Measurements from ENCODE around the gene GTF2H4.
"Not testable (repeated sequence)": the region's sequence is repeated elsewhere in the genome, so short reads cannot be mapped to it uniquely, and the experiment has no call there.

Gene GTF2H4

DNA sequence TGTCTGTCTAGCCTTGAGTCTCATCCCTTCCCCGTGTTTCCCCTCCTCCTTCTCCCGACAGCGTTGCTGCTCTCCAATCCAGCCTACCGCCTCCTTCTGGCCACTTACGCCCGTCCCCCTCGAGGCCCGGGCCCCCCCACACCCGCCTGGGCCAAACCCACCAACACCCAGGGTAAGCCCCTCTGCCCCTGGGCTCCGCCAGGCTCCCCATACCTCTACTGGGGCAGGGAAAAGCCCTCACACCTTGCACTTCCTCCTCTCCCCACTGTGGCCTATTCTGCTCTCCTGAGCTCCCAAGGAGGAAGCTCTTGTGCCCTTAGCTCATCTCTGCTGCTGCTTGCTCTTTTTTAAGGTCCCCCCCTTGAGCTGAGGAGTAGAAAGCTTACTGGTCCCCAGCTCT, 12.7 kb upstream of the GTF2H4 start:
- no peak for DNase-seq

- DNase-seq = no peak
Observed at GRCh38 chr6:30896541-30896940, 11.5 kb upstream of the GTF2H4 start.

DNA sequence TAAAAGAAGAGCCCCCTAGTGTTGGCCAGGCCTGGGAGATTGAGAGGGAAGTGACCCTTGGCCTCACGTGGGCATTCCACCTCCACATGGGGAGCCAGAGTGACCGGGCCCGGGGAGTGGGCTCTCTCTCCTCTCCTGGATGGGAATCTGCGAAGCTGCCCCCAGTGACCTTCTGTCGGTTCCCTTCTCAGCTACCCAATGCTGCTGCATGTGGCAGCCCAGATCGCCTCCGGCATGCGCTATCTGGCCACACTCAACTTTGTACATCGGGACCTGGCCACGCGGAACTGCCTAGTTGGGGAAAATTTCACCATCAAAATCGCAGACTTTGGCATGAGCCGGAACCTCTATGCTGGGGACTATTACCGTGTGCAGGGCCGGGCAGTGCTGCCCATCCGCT, 10.1 kb upstream of the GTF2H4 start:
- DNase-seq = no peak

GRCh38 chr6:30898750-30899360, 9.2 kb upstream of the GTF2H4 start:
- DNase-seq = no peak

GRCh38 chr6:30900863-30901417, 7.1 kb upstream of the GTF2H4 start:
- no peak for DNase-seq

- no peak for DNase-seq
Observed at GRCh38 chr6:30901436-30901835, 6.6 kb upstream of the GTF2H4 start.

DNA sequence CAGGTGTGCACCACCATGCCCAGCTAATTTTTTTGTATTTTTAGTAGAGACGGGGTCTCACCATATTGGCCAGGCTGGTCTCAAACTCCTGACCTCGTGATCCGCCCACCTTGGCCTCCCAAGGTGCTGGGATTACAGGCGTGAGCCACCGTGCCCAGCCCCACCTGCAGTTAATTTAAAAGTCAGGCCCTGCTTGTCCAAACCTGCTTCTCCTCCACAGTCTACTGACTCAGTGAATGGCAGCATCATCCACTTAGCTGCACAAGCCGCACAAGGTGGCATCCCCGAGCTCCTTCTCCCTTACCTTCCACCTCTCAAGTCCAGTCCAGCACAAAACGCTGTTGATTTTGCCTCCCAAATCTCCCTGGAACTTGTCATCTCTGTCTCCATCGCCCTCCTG, 5.8 kb upstream of the GTF2H4 start:
- not testable (repeated sequence) for DNase-seq

GRCh38 chr6:30902709-30903108, 5.3 kb upstream of the GTF2H4 start:
- DNase-seq = no peak

GRCh38 chr6:30903236-30903635, 4.8 kb upstream of the GTF2H4 start:
- no peak for DNase-seq

DNA sequence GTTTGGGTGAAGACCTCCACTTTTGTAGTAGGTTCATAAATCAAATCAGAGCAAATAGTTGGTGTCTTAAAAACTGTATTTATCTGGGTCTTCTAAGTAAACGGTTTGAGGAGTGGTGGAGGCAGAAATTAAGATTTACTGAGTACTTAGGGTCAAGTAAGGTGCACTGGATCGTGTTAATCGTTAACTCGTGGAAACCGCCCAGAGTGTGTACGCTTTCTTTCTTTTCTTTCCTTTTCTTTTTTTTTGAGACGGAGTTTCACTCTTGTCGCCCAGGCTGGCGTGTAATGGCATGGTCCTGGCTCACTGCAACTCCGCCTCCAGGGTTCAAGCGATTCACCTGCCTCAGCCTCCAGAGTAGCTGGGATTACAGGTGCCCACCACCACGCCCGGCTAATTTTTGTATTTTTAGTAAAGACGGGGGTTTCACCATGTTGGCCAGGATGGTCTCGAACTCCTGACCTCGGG, 683 bp upstream of the GTF2H4 start:
- not testable (repeated sequence) for DNase-seq

DNA sequence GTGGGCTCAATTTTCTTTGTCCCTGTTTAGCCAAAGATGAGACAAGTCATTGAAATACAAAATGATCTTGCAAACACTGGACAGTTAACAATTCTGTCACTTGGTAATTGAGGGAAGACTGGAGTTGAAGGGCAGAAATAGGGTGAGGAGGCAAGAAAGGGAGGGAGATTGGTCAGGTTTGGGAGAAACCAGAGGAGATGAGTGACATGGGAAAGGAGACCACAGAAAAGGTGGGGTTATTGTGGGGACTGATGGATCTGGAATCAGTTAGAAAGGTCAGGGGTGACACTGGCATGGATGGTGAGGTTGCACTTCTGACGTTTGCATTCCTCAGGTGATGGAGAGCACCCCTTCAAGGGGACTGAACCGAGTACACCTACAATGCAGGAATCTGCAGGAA, 693 bp downstream of the GTF2H4 start:
- no peak for DNase-seq

GRCh38 chr6:30910473-30910872, 2.5 kb downstream of the GTF2H4 start:
- DNase-seq = not testable (repeated sequence)

GRCh38 chr6:30912746-30913520, 4.9 kb downstream of the GTF2H4 start:
- DNase-seq = no peak

DNA sequence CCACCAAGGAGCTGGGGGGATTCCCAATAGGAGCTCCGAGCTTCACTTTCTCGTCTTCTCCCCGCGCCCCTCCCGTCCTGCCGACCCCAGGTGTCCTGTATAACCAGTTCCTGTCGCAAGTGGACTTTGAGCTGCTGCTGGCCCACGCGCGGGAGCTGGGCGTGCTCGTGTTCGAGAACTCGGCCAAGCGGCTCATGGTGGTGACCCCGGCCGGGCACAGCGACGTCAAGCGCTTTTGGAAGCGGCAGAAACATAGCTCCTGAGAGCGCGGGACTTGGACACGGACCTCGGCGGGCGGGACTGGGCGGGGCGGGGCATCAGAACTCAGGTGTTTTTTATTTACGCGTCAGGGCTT, 5.7 kb downstream of the GTF2H4 start:
- no peak for DNase-seq

GRCh38 chr6:30914076-30914853, 6.3 kb downstream of the GTF2H4 start, which contains the start of gene VARS2:
VARS2 (plus strand) TSS chr6:30914238; CDS start chr6:30914837, 599 bp downstream.
- DNase-seq = peak; percentile 88

DNA sequence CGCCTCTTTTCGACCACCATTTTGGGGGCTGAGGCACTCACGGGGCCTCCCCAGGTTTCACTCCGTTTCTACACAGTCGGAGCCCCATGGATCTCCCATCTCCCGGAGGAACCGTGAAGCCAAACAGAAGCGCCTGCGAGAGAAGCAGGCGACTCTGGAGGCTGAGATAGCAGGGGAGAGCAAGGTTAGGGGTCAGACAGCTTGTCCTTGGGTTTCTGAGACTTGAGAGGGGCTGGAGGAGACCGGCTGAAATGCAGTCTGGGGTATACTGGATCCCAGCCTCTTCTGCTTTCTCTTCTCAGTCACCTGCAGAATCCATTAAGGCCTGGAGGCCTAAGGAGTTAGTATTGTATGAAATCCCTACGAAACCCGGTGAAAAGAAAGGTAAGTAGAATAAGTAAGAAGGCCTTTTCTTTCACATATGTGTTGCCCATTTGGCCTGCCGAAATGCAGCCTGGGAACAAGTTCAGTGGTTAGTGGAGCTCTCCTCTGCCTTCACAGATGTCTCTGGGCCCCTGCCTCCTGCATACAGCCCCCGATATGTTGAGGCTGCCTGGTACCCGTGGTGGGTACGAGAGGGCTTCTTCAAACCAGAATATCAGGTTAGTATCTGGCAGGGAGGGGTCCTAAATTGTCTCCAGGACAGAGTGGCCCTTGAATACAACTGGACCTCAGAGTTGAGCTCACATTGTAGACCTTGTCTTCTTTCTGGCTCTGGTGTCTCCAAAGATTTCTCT, 7.0 kb downstream of the GTF2H4 start:
- peak; percentile 46 for DNase-seq

GRCh38 chr6:30915591-30915946, 7.6 kb downstream of the GTF2H4 start:
- DNase-seq = no peak

DNA sequence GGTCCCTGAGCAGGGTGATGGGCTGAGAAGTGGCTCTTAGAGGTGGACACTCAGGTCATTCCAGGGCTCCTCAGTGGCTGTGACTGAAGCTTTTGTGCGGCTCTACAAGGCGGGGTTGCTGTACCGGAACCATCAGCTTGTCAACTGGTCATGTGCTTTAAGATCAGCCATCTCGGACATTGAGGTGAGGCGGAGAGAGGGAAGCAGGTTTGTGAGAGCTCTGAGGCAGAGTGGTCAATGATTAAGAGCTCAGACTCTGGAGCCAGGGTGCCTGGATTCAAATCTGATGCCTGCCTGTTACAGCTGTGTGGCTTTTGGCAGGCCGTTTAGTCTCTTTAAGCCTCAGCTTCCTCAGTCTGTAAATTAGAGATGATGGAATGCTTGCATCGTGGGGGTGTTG, 9.0 kb downstream of the GTF2H4 start:
- no peak for DNase-seq

GRCh38 chr6:30917487-30917886, 9.5 kb downstream of the GTF2H4 start:
- no peak for DNase-seq

GRCh38 chr6:30918670-30919069, 10.7 kb downstream of the GTF2H4 start:
- DNase-seq = no peak

DNA sequence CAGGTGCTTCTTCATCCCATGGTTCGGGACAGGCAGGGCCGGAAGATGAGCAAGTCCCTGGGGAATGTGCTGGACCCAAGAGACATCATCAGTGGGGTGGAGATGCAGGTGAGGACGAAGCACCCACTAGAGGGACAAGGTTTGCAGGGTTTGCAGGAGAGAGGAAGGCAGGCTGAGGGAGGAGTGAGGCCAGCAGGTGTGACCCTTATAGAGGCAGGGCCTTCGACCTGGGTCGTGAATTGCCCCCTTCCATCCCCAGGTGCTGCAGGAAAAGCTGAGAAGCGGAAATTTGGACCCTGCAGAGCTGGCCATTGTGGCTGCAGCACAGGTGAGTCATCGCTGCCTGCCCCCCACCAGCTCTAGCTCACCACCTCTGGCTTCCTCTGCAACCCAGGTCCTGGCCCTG, 14.4 kb downstream of the GTF2H4 start:
- no peak for DNase-seq

DNA sequence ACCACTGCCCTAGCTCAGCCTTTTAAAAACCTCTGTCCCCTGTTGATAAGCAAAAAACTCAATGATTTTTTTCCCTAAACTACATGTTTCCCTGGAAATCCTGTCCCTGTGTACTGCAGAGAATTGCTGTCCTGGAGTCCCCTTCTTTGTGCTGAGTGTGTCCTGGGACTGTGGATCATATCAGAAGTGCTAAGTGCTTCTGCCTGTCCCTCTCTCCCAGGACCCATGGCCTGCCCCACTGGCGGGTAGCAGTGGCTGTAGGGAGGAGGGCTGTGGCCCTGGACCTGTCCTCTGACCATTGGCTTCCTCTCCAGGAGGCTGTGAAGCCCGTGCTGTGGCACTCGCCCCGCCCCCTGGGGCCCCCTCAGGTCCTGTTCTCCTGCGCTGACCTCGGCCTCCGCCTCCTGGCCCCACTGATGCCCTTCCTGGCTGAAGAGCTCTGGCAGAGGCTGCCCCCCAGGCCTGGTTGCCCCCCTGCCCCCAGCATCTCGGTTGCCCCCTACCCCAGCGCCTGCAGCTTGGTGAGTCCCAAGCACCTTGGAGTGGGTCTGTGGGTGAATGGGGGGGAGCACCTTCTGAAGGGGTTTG, 16.1 kb downstream of the GTF2H4 start:
- not testable (repeated sequence) for DNase-seq

Measured in KG1 (cell line).